HT-29 (cell line): ENCODE measurements around the gene OR10X1. TPM values are rescaled to one million over a fixed set of nuclear protein-coding genes. Genes with fewer than 3 reads are reported as not detected.

Source experiments
- DNase-seq: peaks from one replicate; pipeline ENCODE4 v3.0.0-alpha.2; 2015; ENCODE audit warnings: low spot score
- total RNA-seq: library from RNA; depleted of rRNA; stranded (reverse); fragments of >200 nt; shearing (Covaris generic); gene quantifications from 2 replicates; pipeline ENCODE4 v1.2.3, GENCODE V29; 2014; rRNA removed

OR10X1 gene, protein sequence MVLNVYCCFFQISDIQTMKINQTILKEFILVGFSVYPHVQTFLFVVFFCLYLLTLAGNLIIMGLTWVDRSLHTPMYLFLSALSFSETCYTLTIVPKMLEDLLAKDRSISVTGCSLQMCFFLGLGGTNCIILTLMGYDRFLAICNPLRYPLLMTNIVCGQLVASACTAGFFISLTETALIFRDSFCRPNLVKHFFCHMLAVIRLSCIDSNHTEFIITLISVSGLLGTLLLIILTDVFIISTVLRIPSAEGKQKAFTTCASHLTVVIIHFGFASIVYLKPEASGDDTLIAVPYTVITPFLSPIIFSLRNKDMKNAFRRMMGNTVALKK
- not detected in 2 replicates for total RNA-seq

DNA sequence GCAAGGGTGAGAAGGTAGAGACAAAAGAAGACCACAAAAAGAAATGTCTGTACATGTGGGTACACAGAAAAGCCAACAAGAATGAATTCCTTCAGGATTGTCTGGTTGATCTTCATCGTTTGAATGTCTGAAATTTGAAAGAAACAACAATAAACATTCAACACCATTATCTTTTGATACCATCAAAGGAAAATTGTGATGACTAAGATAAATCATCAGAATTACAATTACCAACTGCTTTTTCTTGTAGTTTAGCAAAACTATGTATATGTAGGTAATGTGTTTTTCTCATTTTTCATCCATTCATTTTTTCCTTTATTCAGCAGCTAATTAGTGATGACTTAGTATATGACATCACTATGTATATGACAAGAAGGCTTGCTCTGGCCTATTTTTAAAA is at the start of gene OR10X1:
OR10X1 (minus strand) TSS at position 167 of the 400 bp plus-strand sequence; CDS start at position 167, 0 bp downstream.
- no peak for DNase-seq

DNA sequence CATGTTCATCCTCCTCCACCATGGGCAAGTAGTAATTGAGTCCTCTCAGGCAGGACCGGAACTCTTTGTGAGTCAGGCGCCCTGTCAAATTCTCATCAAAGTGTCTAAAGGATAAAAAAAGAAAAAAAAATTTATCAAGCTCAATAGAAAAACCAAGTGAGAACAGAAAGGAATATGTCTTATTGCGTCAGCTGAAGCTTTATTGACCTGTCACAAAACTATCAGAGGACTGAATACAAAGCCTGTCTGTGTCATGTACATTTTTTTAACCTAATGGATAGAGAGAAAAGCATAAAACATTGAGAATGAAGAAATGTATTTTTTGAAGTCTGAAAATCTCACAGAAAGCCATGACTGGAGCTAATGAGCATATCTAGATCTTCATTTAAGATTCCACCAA is 34.1 kb upstream of the OR10X1 start:
- no peak for DNase-seq

DNA sequence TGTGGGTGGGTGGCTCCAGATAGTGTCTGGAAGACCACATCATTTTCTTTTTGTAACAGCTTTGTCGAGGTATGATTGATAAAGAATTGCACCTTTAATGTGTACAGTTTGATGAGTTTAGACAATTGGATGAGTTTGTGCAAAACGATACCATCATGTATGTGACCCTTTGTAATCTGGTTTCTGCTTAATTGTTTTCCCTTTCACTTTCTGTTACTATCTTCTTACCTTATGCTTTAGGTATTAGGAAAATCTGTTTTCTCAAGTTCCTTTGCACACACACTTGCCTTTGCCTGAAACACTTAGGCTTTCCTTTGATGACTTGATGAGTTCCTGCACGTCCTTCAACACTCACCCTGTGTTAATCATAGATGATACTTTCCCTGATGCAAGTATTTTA is 32.2 kb upstream of the OR10X1 start:
- DNase-seq: no peak

DNA sequence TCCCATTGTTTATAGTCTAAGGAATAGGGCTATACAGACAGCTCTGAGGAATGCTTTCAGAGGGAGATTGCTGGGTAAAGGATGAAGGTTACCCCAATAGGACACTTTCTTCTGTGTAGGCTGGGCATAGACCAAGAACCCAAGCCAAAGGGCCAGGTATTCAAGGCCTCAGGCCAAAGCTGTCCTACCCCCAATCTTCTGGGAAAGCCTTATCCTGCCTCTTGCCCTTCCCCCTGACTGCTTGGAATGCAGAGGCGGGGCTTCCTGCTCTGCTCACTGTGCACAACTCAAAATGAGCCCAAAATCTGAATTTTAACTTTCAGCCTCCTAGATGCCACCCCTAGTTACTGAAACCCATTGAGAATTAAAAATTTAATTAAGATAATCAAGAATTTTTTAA is 27.6 kb upstream of the OR10X1 start:
- no peak for DNase-seq

DNA sequence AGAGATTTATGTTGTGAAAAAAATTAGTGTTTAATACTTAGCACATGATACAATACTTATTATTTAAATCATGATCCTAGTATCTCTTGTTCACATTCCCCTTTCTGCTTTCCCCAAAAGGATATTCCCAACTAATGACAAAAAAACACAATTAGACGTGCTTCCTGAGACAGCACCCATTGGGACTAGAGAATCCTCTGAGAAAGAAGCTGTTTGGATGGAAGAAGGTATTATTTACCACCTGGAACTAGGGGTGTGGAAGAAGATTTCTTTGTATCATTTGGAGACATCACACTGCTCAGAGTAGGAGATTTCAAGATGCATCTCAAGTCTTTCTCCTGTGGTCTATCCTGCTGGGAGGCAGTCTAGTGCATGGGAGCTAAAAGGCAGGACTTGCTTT is 25.3 kb upstream of the OR10X1 start, which contains the start of gene OR10Z1:
OR10Z1 (plus strand) TSS at position 301 of the 400 bp plus-strand sequence. CDS start 1,171 bp downstream, outside the sequence.
- DNase-seq: no peak

DNA sequence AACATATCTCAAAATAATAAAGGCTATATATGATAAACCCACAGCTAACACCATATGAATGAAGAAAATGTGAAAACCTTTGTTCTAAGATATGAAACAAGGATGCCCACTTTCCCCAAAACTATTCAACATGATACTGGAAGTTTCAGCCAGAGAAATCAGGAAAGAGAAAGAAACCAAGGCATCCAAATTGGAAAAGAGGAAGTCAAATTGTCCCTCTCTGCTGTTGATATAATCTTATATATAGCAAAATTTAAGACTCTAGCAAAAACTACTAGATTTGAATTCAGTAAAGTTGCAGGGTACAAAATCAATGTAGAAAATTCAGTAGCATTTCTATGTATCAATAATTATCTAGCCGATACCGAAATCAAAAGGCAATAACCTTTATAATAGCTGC is 21.0 kb upstream of the OR10X1 start:
- no peak for DNase-seq

DNA sequence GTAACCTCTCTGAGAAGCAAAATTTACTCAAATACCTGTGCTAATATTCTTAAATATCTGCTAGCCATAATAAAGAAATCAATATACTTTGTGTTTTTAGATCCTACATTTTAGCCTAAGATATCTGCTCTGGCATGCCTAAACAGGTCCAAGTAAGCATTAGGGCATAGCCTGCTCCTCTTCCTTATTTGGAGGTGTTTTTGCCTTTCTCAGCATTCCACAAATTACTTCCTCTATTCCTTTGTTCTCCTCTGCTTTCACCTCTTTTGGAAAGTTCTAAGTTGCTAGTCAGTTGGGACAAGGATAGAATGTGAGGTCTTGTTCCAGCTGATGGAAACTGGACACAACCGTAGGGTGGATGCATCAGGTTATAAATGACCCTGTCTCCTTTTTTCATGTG is 7.2 kb upstream of the OR10X1 start:
- no peak for DNase-seq

DNA sequence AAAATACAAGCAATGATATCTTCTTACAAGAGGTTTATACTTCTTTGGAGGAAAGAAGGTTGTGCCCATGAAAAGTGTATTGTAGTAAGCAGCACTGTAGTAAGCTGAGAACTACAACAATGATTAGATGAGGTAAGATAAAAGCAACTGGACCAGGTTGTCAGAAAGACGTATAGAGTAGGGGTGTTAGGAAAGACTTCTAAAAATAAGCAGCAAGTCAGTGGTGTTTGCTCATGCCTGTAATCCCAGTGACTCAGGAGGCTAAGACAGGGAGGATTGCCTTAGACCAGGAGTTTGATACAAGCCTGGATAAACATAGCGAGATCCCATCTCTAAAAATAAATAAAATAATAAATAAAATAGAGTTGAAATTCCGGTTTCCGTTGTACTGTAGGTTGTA is 4.3 kb upstream of the OR10X1 start:
- no peak for DNase-seq

DNA sequence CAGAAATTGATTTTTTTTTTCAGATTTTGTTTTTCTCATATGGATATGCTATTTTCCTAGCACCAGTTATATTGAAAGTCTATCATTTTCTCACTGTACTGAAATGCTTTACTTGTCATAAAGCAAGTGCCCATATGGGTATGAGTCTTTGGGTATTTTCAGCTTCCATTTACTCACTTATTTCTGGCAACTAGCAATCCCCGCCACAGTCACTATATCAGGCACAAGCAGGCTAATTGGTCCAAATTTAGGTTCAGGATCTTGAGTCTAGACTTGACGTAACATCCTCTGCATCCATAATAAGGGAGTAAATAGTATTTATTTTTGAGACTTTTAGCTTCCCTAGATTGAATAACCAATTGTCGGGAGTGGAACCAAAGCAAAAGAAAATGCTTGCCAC is 2.1 kb downstream of the OR10X1 start:
- DNase-seq: no peak

DNA sequence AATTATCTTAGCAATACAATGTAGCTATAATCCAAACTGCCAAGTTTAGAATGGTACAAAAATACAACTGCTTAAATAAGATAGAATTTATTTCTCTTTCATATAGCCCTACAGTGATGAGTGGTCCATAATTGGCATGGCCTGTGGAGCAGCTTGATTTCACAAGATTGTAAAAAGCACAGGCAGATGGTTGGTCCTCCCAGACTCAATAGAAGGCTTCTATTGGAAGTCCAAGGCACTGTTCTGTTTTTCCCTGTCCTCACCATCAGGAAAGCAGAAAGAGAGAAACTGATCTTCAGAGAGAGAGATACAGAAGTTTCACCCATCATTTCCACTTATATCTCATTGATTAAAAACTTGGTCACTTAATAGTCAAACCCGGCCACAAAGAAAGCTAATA is 7.5 kb downstream of the OR10X1 start:
- no peak for DNase-seq

DNA sequence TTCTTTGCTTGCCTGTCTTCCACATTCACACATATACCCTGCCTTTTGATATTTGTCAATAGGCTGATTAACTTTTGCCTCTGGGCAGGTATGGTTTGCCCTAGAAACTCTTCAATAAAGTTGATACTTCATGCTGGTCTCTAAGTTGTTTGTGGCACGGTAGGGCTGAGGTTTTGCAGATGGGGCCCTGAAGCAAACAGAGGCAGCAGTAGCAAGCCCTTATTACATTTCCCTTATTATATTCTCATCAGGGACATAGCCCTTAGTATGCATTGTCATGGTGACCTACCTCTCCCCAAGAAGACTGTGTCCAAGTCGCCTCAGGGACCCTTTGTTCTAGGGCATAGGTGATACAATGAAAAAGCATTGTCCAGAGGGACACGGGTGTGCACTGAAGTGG is 9.2 kb downstream of the OR10X1 start, which contains the start of gene OR6P1:
OR6P1 (minus strand) TSS at position 101 of the 400 bp plus-strand sequence. CDS start 6,976 bp downstream, outside the sequence.
- no peak for DNase-seq

DNA sequence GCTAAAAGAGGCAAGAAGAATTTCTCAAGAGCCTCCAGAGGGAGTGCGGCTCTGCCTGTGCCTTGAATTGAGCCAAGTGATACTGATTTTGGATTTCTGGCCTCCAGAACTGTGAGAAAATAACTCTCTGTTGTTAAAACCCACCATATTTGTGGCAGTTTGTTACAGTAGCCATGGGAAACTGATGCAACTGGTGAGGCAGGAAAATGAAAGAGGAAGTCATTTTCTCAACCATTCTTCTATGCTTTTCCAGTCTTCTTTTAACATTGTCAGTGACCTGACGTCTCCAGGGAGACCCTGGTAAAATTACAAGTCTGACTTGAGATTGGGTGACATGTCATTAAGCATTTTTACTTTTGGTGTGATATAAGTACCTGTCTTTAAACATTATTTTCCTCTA is 15.1 kb downstream of the OR10X1 start:
- no peak for DNase-seq

DNA sequence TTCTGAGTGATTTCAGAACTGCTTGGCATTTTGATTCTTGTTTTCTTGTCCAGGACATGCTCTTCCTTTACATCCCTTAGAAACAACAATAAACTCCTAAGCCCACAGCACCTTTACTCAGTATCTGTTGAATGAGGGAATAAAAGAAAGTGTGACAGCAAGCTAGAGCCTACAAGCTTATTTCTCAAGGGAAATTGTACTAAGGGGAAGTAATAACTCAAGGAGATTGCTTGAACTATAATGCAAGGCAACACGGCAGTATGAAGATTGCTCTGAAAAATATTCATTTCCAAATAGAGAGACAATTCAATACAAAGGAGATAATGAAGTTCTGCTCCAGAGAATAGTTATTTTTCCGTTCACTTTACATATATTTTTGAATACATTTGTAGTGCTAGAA is 15.8 kb downstream of the OR10X1 start:
- DNase-seq: no peak

DNA sequence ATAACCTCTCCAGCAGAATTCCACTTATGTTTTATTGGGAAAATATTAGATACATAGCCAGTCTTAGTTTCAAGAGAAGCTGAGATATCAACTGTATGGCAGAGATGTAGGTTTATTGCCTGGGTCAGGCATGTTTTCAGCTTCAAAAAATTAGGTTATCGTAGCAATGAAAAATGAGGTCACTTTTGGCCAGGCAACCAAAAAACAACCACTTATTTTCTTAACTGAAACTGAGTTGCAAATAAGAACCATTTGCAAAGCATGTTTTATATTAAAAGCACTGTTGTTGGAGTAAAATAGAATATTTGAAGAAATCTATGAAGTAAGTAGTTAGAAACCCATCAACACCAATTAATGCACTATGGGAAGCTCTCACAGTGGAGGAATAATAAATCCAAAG is 20.0 kb downstream of the OR10X1 start:
- DNase-seq: no peak

DNA sequence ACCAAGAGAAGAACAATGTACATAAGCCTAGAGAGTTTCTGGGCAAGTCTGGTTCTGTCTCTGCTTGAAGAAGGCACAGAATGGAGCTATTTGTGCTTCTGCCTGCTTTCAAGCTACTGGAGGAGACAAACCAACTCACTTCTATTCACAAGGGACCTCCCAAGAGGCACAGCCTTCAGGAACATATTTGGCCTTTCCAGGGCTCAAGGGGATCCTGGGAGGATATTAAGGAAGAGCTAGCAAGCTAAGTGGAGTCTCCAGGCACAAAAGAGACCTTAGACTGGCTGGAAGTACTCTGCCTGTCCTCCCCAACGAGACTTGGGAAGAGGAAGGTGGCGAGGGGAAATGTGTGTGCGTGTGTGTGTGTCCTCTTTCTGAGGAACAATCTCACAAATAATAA is 25.3 kb downstream of the OR10X1 start, which contains the start of gene OR6Y1:
OR6Y1 (minus strand) TSS at position 54 of the 400 bp plus-strand sequence. CDS start 6,300 bp downstream, outside the sequence.
- DNase-seq: no peak

DNA sequence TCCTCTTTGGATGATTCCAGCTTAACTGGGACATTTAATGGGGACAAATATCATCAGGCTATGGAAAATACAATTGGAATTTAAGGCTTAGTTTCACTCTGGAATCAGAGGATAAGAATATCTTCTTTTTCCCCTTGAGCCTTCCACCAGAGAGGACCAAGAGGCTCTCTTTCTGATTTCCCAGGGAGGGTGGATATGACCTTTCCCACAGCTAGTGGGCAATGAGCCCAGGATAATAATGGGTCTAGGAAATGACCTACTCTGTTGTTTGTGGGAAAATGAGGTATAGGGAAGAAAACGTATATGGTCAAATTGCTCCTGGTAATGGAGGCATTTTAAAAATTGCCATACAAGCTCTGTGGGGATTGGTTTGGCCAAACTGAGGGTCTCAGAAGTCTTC is 27.4 kb downstream of the OR10X1 start:
- DNase-seq: no peak

DNA sequence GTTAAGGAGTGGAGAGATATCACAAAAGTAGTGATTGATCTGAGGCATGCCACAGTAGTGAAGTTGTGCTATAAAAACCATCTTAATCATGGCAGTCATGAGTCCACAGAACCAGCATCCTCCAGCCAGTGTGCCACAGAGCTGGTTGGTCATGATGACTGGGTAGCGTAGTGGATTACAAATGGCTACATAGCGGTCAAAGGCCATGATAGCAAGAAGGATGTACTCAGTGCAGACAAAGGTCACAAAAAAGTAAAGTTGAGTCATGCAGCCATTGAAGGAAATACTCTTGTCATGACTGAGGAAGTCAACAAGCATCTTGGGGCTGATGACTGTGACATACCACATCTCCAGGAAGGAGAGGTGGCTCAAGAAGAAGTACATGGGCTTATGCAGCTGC is 32.2 kb downstream of the OR10X1 start:
- DNase-seq: no peak

DNA sequence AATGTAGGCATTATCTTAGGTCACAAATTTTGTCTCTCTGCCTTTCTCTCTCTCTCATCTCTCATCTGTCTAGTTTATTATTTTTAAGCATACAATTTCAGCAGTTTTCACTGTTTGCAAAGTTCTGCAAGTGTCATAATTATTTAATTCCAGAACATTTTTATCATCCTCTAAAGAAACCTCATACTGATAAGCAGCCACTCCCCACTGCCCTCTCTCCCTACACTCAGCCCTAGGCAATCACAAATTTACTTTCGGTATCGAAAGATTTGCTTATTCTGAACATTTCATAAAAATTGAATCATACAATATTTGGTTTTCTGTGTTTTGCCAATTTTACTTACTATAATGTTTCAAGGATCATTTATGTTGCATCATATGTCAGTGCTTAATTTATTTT is 42.1 kb downstream of the OR10X1 start:
- no peak for DNase-seq

DNA sequence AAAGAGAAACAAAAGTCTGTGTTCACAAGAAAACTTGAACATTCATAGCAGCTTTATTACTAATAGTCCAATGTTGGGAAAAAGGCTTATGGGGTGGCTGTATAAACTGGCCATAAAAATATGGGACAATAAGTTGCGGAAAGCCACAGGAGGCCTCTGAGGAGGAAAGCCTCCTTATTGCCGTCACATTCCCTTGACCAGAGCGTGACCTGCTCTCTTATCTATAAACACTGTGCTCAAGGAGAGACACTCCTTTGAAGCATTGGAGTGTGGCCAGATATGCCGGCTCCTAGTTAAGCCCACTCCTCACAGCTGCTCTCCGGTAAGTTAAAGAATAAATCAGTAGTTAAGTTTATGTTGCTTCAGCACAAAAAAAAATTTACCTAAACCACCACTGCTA is 45.2 kb downstream of the OR10X1 start:
- no peak for DNase-seq
